ENCODE results near the gene UBE2K.
"Not testable (repeated sequence)": the region's sequence is repeated elsewhere in the genome, so short reads cannot be mapped to it uniquely, and the experiment has no call there.

The UBE2K gene

GRCh38 chr4:39729557-39729956, 31.6 kb downstream of the UBE2K start:
- no peak for DNase-seq (ENCODE audit: low spot score)

- DNase-seq (ENCODE audit: low spot score) = no peak
Observed at GRCh38 chr4:39730072-39730471, 32.1 kb downstream of the UBE2K start.

GRCh38 chr4:39731908-39732307, 34.0 kb downstream of the UBE2K start:
- no peak for DNase-seq (ENCODE audit: low spot score)

GRCh38 chr4:39732728-39733127, 34.8 kb downstream of the UBE2K start:
- peak; percentile 69 for DNase-seq (ENCODE audit: low spot score)

- DNase-seq (ENCODE audit: low spot score) = not testable (repeated sequence)
Observed at GRCh38 chr4:39739591-39739990, 41.7 kb downstream of the UBE2K start.

GRCh38 chr4:39741401-39741800, 43.5 kb downstream of the UBE2K start:
- DNase-seq (ENCODE audit: low spot score) = no peak

- DNase-seq (ENCODE audit: low spot score) = no peak
Observed at GRCh38 chr4:39745920-39746319, 48.0 kb downstream of the UBE2K start.

GRCh38 chr4:39750216-39750615, 52.3 kb downstream of the UBE2K start:
- no peak for DNase-seq (ENCODE audit: low spot score)

GRCh38 chr4:39754309-39754708, 56.4 kb downstream of the UBE2K start:
- DNase-seq (ENCODE audit: low spot score) = no peak

GRCh38 chr4:39756159-39756558, 58.2 kb downstream of the UBE2K start:
- DNase-seq (ENCODE audit: low spot score) = no peak

GRCh38 chr4:39758176-39758575, 60.2 kb downstream of the UBE2K start:
- DNase-seq (ENCODE audit: low spot score) = no peak

GRCh38 chr4:39759569-39759968, 61.6 kb downstream of the UBE2K start:
- DNase-seq (ENCODE audit: low spot score) = no peak

GRCh38 chr4:39761005-39761667, 63.2 kb downstream of the UBE2K start:
- DNase-seq (ENCODE audit: low spot score) = no peak

GRCh38 chr4:39763714-39764572, 66.0 kb downstream of the UBE2K start:
- DNase-seq (ENCODE audit: low spot score) = no peak

- no peak for DNase-seq (ENCODE audit: low spot score)
Observed at GRCh38 chr4:39770005-39770404, 72.1 kb downstream of the UBE2K start.

- DNase-seq (ENCODE audit: low spot score) = no peak
Observed at GRCh38 chr4:39770471-39770870, 72.5 kb downstream of the UBE2K start.

GRCh38 chr4:39770969-39771724, 73.2 kb downstream of the UBE2K start:
- no peak for DNase-seq (ENCODE audit: low spot score)

GRCh38 chr4:39781988-39782387, 84.1 kb downstream of the UBE2K start:
- DNase-seq (ENCODE audit: low spot score) = not testable (repeated sequence)

GRCh38 chr4:39785083-39785482, 87.1 kb downstream of the UBE2K start:
- DNase-seq (ENCODE audit: low spot score) = no peak

GRCh38 chr4:39786838-39787237, 88.9 kb downstream of the UBE2K start:
- no peak for DNase-seq (ENCODE audit: low spot score)

- no peak for DNase-seq (ENCODE audit: low spot score)
Observed at GRCh38 chr4:39792128-39792527, 94.2 kb downstream of the UBE2K start.

- DNase-seq (ENCODE audit: low spot score) = no peak
Observed at GRCh38 chr4:39792529-39792928, 94.6 kb downstream of the UBE2K start.

- DNase-seq (ENCODE audit: low spot score) = not testable (repeated sequence)
Observed at GRCh38 chr4:39792976-39793375, 95.0 kb downstream of the UBE2K start.
